Colonic mucosa (tissue), 4 donors: ENCODE data around the gene ITGAL. TPM values are rescaled to one million over a fixed set of nuclear protein-coding genes. Genes with fewer than 3 reads are reported as not detected.
A peak's percentile ranks its signal among the peaks of the same experiment; 100 is the strongest.

ENCODE experiments used
- DNase-seq: peaks from one replicate; pipeline ENCODE4 v3.0.0-alpha.2; 2020
- H3K27ac ChIP-seq: fragments of 200-600 bp; one replicate; pipeline ENCODE4 v1.8.0; 2021
- H3K27me3 ChIP-seq: fragments of 200-600 bp; one replicate; pipeline ENCODE4 v1.8.0; 2021
- H3K36me3 ChIP-seq: fragments of 200-600 bp; one replicate; pipeline ENCODE4 v1.8.0; 2021
- H3K4me1 ChIP-seq: fragments of 200-600 bp; one replicate; pipeline ENCODE4 v1.8.0; 2021; ENCODE audit warnings: mild to moderate bottlenecking
- H3K4me3 ChIP-seq: fragments of 200-600 bp; one replicate; pipeline ENCODE4 v1.8.0; 2021
- H3K9ac ChIP-seq, 2 donors: one replicate each; pipeline ENCODE4 v1.7.0; 2013; ENCODE audit warnings: control low read depth in 2 of 2, low read depth in 2 of 2, low read length in 2 of 2
- H3K9me3 ChIP-seq: fragments of 200-600 bp; one replicate; pipeline ENCODE4 v1.8.0; 2021
- CTCF ChIP-seq: fragments of 200-600 bp; IDR thresholded peaks from one replicate; pipeline ENCODE4 v1.8.0; 2022; ENCODE audit warnings: antibody characterized with exemption, mild to moderate bottlenecking
- intact Hi-C: fragments of 100-400 bp; cut with DNase I; formaldehyde crosslinking; loops from one replicate; pipeline ENCODE4 v1.14.1; 2022
- total RNA-seq, 2 donors: library from RNA; stranded (reverse); fragmentation: NEBNext Ultra II Directional in 1 of 2; extraction: Animal tissue kit (Norgen Biotek cat#: 25700) in 1 of 2; gene quantifications; one replicate each; pipeline ENCODE4 v1.2.1, GENCODE V29; 2021
- donor health status: healthy.
- donor health status: DM: no; HTN: no; CAD: no.
- donor health status: DM: no; HTN: no; CAD: no.

The ITGAL gene
- total RNA-seq, 2 donors from 2014 or later = 3.4 to 4.8 TPM

DNA sequence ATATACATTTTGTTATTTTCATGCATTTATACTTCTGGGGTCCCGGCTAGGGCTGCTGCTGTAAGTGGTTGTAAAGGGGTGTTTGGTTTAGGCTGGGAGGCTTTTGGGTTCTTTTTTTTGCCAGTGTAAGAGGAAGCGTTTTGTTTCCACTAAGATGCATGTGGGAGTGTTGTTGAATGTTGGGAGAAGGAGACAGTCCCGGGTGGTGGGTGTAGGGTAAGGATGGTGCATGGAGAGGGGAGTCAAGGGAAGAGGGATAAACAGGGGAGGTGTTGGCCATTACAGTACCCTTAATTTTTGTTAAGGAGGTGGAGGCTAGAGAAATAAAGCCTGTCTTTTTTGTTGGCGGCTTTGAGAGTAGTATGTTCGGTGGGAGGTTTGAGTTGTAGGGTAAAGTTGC lies 70.5 kb downstream of the ITGAL start:
- H3K27me3 ChIP-seq = no peaks in the 10 kb centered on the region
- H3K9me3 ChIP-seq = no peaks in the 10 kb centered on the region
- TF ChIP-seq CTCF = no peak
- no peaks in the 10 kb centered on the region for H3K36me3 ChIP-seq
- DNase-seq = no peak
- H3K4me1 ChIP-seq = peaks cover 6% of the 10 kb centered on the region
- intact Hi-C loops = no loop called here
- H3K9ac ChIP-seq = no peak overlapping the region
- no peak overlapping the region for H3K27ac ChIP-seq
- no peak overlapping the region for H3K4me3 ChIP-seq

DNA sequence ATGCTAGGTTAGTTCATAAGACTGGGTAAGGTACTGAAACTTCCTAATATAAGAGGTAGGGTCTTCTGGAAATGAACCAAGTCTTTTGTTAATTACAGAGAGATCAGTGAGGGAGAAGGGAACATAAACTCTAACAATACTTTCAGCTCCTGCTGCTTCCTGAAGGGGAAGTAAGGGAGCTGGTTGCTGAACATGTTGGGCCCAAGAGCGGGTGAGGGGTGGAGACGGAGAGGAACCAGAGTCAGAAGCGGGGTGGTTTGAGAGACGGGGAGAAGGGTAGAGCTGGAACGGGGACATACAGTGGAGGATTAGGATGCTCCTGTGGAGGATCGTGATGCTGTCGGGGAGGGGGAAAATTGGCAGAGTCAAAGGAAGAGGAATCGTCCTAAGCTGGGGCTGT lies 73.6 kb downstream of the ITGAL start:
- Histone ChIP-seq H3K9ac (no peak overlapping the region), H3K9me3 (no peaks in the 10 kb centered on the region), H3K4me1 (peaks cover under 1% of the 10 kb centered on the region), H3K27me3 (no peaks in the 10 kb centered on the region), H3K36me3 (no peaks in the 10 kb centered on the region), H3K27ac (no peak overlapping the region), H3K4me3 (no peak overlapping the region)
- no peak for TF ChIP-seq CTCF
- DNase-seq = no peak
- intact Hi-C loops = no loop called here

GRCh38 chr16:30548416-30549253 lies 76.1 kb downstream of the ITGAL start:
- Histone ChIP-seq H3K27me3 (no peaks in the 10 kb centered on the region), H3K27ac (peak overlapping the region; percentile 44), H3K9ac (no peak overlapping the region), H3K4me1 (no peaks in the 10 kb centered on the region), H3K9me3 (no peaks in the 10 kb centered on the region), H3K4me3 (no peak overlapping the region), H3K36me3 (no peaks in the 10 kb centered on the region)
- DNase-seq = peak; percentile 41
- intact Hi-C loops = no loop called here
- no peak for TF ChIP-seq CTCF

DNA sequence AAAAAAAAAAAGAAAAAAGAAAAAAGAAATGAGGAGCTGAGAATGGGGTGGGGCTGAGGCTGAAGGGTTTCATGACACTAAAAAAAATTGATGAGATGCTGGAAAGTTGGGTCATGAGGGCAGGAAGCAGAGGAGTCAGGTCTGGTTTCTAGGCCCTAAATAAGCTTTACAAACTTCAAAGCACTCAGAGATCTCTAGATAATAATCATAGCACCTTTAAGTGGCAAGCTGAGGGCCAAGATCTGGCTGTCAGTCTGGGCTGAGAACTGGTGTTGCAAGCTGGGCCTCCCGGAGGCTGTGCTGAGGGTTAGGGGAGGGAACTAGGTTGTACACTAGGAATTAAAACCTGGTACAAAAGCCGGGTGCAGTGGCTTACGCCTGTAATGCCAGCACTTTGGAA lies 79.2 kb downstream of the ITGAL start:
- DNase-seq = no peak
- no peak overlapping the region for H3K4me3 ChIP-seq
- H3K27ac ChIP-seq = no peak overlapping the region
- H3K4me1 ChIP-seq = peaks cover 4% of the 10 kb centered on the region
- H3K9ac ChIP-seq = no peak overlapping the region
- intact Hi-C loops = no loop called here
- no peaks in the 10 kb centered on the region for H3K27me3 ChIP-seq
- no peak for TF ChIP-seq CTCF
- H3K36me3 ChIP-seq = no peaks in the 10 kb centered on the region
- no peaks in the 10 kb centered on the region for H3K9me3 ChIP-seq

GRCh38 chr16:30552956-30553355 lies 80.4 kb downstream of the ITGAL start:
- Histone ChIP-seq H3K36me3 (no peaks in the 10 kb centered on the region), H3K27ac (no peak overlapping the region), H3K9me3 (no peaks in the 10 kb centered on the region), H3K9ac (no peak overlapping the region), H3K4me1 (peaks cover 7% of the 10 kb centered on the region), H3K4me3 (no peak overlapping the region), H3K27me3 (no peaks in the 10 kb centered on the region)
- no peak for DNase-seq
- intact Hi-C loops = no loop called here
- TF ChIP-seq CTCF = no peak
